ENCODE results near the gene SLC5A6. TPM values are rescaled to one million over a fixed set of nuclear protein-coding genes. Genes with fewer than 3 reads are reported as not detected.

Gene SLC5A6
- total RNA-seq, 4 donors from 2014 or later, result 22.8 to 58.3 (median 41.0) TPM

DNA sequence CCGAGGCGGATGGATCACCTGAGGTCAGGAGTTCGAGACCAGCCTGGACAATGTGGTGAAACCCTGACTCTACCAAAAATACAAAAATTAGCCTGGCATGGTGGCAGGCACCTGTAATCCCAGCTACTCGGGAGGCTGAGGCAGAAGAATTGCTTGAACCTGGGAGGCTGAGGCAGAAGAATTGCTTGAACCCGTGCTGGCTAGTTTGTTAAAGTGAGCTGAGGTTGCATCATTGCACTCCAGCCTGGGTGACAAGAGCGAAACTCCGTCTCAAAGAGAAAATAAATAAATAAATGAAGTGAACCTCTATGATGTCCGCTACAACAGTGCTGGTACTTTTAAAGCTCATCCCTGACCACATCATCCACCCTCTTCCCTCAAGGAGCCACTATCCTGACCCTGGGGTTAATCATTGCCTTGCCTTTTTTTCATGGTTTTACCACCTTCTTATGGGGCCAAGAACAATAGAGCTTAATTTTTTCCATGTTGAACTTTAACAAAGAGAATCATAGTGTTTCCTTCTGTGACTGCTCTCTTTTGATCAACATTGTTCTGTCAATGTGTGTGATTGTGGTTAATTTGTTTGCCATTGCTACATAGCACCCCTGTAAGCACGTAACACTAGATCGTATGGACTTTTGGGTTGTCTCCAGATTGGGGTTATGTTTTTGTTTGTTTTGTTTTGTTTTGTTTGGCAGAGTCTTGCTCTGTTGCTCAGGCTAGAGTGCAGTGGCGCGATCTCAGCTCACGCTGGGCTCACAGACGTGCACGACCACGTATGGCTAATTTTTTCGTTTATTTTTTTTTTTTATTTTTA is 17.3 kb downstream of the SLC5A6 start:
- H3K27me3 ChIP-seq, result no peaks in the 10 kb centered on the region
- peak overlapping the region in 1 of 4 donors; percentile 13 for H3K27ac ChIP-seq
- no peak overlapping the region for H3K4me3 ChIP-seq
- TF ChIP-seq POLR2AphosphoS5 (IDR thresholded peaks at IDR 0.05) (no peak), POLR2A (IDR thresholded peaks at IDR 0.05) (no peak), EP300 (IDR thresholded peaks at IDR 0.05; ENCODE audit: low read depth) (no peak)
- TF ChIP-seq, protein P1, sequence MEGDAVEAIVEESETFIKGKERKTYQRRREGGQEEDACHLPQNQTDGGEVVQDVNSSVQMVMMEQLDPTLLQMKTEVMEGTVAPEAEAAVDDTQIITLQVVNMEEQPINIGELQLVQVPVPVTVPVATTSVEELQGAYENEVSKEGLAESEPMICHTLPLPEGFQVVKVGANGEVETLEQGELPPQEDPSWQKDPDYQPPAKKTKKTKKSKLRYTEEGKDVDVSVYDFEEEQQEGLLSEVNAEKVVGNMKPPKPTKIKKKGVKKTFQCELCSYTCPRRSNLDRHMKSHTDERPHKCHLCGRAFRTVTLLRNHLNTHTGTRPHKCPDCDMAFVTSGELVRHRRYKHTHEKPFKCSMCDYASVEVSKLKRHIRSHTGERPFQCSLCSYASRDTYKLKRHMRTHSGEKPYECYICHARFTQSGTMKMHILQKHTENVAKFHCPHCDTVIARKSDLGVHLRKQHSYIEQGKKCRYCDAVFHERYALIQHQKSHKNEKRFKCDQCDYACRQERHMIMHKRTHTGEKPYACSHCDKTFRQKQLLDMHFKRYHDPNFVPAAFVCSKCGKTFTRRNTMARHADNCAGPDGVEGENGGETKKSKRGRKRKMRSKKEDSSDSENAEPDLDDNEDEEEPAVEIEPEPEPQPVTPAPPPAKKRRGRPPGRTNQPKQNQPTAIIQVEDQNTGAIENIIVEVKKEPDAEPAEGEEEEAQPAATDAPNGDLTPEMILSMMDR (IDR thresholded peaks at IDR 0.05), result no peak
- in situ Hi-C loops (cut with MboI; ENCODE audit: low pct_ligation_motif_present in 1 of 4, low pct_unique_long_range_greater_than_20kb in 1 of 4, low sequenced_read_pairs in 3 of 4), result loop anchor here in 1 of 4 donors (5.0 kb wide), 1 partner anchor 97 kb away; no protein-coding TSS in a partner anchor
- no peaks in the 10 kb centered on the region for H3K9me3 ChIP-seq
- no peaks in the 10 kb centered on the region for H3K36me3 ChIP-seq
- intact Hi-C loops (cut with DNase I; ENCODE audit: low total_unique reads), result no loop called here
- 41 to 45% methylated on average over 11 to 17 of the region's 17 CpGs for WGBS, 2 donors (ENCODE audit: low coverage in 1 of 2)
- no peaks in the 10 kb centered on the region for H3K4me1 ChIP-seq
- no peak for DNase-seq

GRCh38 chr2:27191070-27191829 is 20.8 kb downstream of the SLC5A6 start:
- Histone ChIP-seq H3K9me3 (no peaks in the 10 kb centered on the region), H3K36me3 (no peaks in the 10 kb centered on the region), H3K27ac (no peak overlapping the region), H3K4me3 (no peak overlapping the region), H3K4me1 (no peaks in the 10 kb centered on the region), H3K27me3 (no peaks in the 10 kb centered on the region)
- intact Hi-C loops (cut with DNase I; ENCODE audit: low total_unique reads) (no loop called here), in situ Hi-C loops (cut with MboI; ENCODE audit: low pct_ligation_motif_present in 1 of 4, low pct_unique_long_range_greater_than_20kb in 1 of 4, low sequenced_read_pairs in 3 of 4) (loop anchor here in 1 of 4 donors (5.0 kb wide), 1 partner anchor 94 kb away; no protein-coding TSS in a partner anchor)
- peak; percentile 53 for DNase-seq
- no peak for TF ChIP-seq POLR2A (IDR thresholded peaks at IDR 0.05)
- TF ChIP-seq, protein P1 (IDR thresholded peaks at IDR 0.05), result peak; percentile 40 to 56 (median 43)
- WGBS, 2 donors (ENCODE audit: low coverage in 1 of 2), result 33 to 46% methylated on average over 4 to 8 of the region's 8 CpGs

GRCh38 chr2:27189989-27190388 is 22.1 kb downstream of the SLC5A6 start:
- intact Hi-C loops (cut with DNase I; ENCODE audit: low total_unique reads) (no loop called here), in situ Hi-C loops (cut with MboI; ENCODE audit: low pct_ligation_motif_present in 1 of 4, low pct_unique_long_range_greater_than_20kb in 1 of 4, low sequenced_read_pairs in 3 of 4) (loop anchor here in 1 of 4 donors (5.0 kb wide), 1 partner anchor 93 kb away; no protein-coding TSS in a partner anchor)
- H3K9me3 ChIP-seq, result no peaks in the 10 kb centered on the region

More at GRCh38 chr2:27189989-27190388, 22.1 kb downstream of the SLC5A6 start:
- no peak for DNase-seq
- no peak overlapping the region for H3K27ac ChIP-seq
- no peaks in the 10 kb centered on the region for H3K27me3 ChIP-seq
- H3K4me3 ChIP-seq, result no peak overlapping the region
- H3K36me3 ChIP-seq, result no peaks in the 10 kb centered on the region
- no peaks in the 10 kb centered on the region for H3K4me1 ChIP-seq
- 85 to 86% methylated on average over 8 of the region's 8 CpGs for WGBS, 2 donors (ENCODE audit: low coverage in 1 of 2)
- TF ChIP-seq POLR2AphosphoS5 (IDR thresholded peaks at IDR 0.05), result no peak
- no peak for TF ChIP-seq EP300 (IDR thresholded peaks at IDR 0.05; ENCODE audit: low read depth)
- TF ChIP-seq, protein P1 (IDR thresholded peaks at IDR 0.05), result no peak
- TF ChIP-seq POLR2A (IDR thresholded peaks at IDR 0.05), result no peak

All from transverse colon (tissue), 4 donors.